Progenitor cell of endocrine pancreas (in vitro differentiated cells): Measurements from ENCODE around the gene TFPI2. TPM values are rescaled to one million over a fixed set of nuclear protein-coding genes. Genes with fewer than 3 reads are reported as not detected.
"Not testable (repeated sequence)": the region's sequence is repeated elsewhere in the genome, so short reads cannot be mapped to it uniquely, and the experiment has no call there.

Experiments
- DNase-seq: peaks from one replicate; pipeline ENCODE4 v3.0.0; 2021; ENCODE audit warnings: low spot score; ENCODE audit not compliant: unreplicated experiment
- H3K27ac Mint-ChIP-seq: 2 replicates; pipeline ENCODE4 v1.8.0; 2021; ENCODE audit warnings: mild to moderate bottlenecking, moderate library complexity, mixed read lengths
- H3K27me3 Mint-ChIP-seq: 2 replicates; pipeline ENCODE4 v1.8.0; 2021; ENCODE audit warnings: mixed read lengths
- H3K36me3 Mint-ChIP-seq: 2 replicates; pipeline ENCODE4 v1.8.0; 2022; ENCODE audit warnings: mixed read lengths; ENCODE audit not compliant: insufficient read depth
- H3K4me1 Mint-ChIP-seq: 2 replicates; pipeline ENCODE4 v1.8.0; 2021; ENCODE audit warnings: low read depth, mixed read lengths
- H3K4me3 Mint-ChIP-seq: 2 replicates; pipeline ENCODE4 v1.8.0; 2021; ENCODE audit warnings: low read depth, mild to moderate bottlenecking, moderate library complexity, mixed read lengths
- H3K9me3 Mint-ChIP-seq: 2 replicates; pipeline ENCODE4 v1.8.0; 2021; ENCODE audit warnings: low read depth, mixed read lengths
- total RNA-seq: library from RNA; stranded (reverse); gene quantifications from 2 replicates; pipeline ENCODE4 v1.2.1, GENCODE V29; 2021
- TF ChIP-seq, protein P1 (sequence below): fragments of 200-600 bp; sonication (generic); IDR thresholded peaks from one replicate; pipeline ENCODE4 v1.5.0; 2021; ENCODE audit warnings: antibody characterized with exemption, mild to moderate bottlenecking; ENCODE audit not compliant: unreplicated experiment

The TFPI2 gene
- total RNA-seq, 1 donor from 2014 or later, result 1.7 TPM

DNA sequence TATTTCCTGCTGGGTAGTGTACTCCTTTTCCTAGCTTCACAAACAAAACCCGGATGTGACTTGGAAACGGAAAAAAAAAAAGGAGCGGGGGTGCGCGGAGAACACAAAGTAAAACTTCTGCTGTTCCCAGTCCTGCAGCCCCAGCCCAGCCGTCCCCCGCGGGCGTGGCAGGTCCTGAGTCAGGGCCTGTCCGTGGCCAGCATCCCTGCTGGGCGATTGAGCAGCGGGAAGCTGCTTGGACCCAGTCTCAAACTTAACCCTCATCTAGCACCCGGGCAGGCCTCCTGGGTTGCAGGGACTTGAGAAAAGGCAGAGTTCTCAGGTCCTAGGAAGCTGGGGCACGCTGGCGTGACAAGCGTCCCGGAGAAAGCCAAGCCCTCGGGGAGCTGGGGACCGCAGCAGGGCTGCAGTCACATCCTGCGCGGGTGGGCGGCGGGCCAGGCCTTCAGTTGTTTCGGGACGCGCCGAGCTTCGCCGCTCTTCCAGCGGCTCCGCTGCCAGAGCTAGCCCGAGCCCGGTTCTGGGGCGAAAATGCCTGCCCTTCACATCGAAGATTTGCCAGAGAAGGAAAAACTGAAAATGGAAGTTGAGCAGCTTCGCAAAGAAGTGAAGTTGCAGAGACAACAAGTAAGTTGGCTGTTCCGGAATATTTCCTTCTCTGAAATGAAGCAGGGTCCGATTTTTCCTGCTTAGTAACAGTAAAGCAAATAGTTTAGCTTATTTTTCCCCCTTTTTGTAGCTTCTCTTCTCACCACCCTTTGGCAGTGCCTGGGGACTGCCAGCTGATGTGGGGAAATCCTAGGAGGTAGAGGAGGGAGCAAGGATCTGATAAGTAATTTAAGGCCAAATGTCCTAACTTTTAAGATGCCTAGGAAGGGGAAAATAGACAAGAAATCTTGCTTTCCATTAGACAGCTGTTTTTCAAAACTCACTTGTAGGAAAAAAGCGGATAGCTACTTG lies 31.3 kb upstream of the TFPI2 start, which contains the start of gene GNG11:
Gene GNG11, plus strand, starts transcription at position 129 of the 960 bp plus-strand sequence. Its CDS starts 403 bp downstream, at position 532.
- Mint-ChIP-seq H3K4me3 (peak within 1 kb of the TSS; percentile 65), H3K27me3 (peaks cover 32% of the 10 kb centered on the region), H3K27ac (no peak within 1 kb of the TSS), H3K9me3 (no peaks in the 10 kb centered on the region), H3K36me3 (no peaks in the 10 kb centered on the region), H3K4me1 (peaks cover 3% of the 10 kb centered on the region)
- DNase-seq, result peak; percentile 18
- TF ChIP-seq, protein P1, sequence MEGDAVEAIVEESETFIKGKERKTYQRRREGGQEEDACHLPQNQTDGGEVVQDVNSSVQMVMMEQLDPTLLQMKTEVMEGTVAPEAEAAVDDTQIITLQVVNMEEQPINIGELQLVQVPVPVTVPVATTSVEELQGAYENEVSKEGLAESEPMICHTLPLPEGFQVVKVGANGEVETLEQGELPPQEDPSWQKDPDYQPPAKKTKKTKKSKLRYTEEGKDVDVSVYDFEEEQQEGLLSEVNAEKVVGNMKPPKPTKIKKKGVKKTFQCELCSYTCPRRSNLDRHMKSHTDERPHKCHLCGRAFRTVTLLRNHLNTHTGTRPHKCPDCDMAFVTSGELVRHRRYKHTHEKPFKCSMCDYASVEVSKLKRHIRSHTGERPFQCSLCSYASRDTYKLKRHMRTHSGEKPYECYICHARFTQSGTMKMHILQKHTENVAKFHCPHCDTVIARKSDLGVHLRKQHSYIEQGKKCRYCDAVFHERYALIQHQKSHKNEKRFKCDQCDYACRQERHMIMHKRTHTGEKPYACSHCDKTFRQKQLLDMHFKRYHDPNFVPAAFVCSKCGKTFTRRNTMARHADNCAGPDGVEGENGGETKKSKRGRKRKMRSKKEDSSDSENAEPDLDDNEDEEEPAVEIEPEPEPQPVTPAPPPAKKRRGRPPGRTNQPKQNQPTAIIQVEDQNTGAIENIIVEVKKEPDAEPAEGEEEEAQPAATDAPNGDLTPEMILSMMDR, result no peak

DNA sequence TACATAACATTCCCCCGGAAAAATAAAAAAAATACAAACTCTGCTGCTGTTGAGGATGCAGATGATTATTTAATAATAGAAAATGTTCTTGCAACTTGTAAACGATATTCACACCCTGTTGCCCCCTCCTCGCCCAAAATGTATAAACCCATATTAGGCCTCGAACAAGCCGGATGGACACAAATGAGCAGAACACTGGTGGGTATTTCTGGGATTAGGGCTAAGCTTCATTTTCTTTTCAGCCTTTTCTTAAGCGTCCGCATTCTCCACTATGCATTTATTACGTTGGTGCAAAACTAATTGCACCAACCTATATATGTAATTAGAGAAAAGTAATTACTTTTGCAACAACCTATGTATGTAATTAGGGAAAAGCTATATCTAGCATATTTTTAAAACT lies 30.6 kb upstream of the TFPI2 start:
- H3K9me3 Mint-ChIP-seq, result no peaks in the 10 kb centered on the region
- no peak overlapping the region for H3K27ac Mint-ChIP-seq
- H3K27me3 Mint-ChIP-seq, result peaks cover 36% of the 10 kb centered on the region
- TF ChIP-seq, protein P1, result no peak
- peak overlapping the region; percentile 65 for H3K4me3 Mint-ChIP-seq
- no peaks in the 10 kb centered on the region for H3K36me3 Mint-ChIP-seq
- DNase-seq, result no peak
- peaks cover 3% of the 10 kb centered on the region for H3K4me1 Mint-ChIP-seq

DNA sequence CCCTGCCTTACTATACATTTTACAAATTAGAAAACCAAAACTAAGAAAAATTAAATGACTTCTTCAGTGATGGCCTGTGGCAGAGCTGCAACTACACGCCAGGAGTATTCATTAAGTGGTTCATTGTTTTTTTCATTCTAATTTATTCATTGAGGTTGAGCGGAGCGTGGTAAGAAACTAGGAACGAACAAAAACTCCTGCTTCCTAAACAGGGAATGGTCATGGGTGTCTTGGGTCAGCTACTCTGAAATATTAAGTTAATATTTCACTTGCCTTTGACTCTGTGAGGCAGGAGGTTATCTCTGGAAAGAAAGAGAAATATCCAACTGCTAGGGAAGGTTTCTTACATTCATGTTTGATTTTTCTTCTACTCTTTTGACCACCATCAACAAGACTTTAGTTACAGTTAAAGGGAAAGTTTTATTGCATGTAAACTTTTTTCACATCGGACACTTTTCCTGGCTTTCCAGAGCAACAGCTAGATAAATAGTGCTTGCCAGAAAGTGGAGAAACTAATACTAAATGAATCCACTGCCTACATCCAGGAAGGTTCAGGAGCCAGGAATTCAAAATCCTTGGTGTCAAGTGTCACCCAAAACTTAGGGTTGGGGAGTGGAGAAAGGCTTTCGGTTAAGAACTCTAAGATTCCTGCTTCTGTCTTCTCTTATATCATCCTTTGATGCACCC lies 30.1 kb upstream of the TFPI2 start:
- Mint-ChIP-seq H3K27me3 (peaks cover 36% of the 10 kb centered on the region), H3K9me3 (no peaks in the 10 kb centered on the region), H3K36me3 (no peaks in the 10 kb centered on the region), H3K4me3 (peak overlapping the region; percentile 14), H3K4me1 (peaks cover 3% of the 10 kb centered on the region), H3K27ac (no peak overlapping the region)
- TF ChIP-seq, protein P1, result no peak
- DNase-seq, result no peak

DNA sequence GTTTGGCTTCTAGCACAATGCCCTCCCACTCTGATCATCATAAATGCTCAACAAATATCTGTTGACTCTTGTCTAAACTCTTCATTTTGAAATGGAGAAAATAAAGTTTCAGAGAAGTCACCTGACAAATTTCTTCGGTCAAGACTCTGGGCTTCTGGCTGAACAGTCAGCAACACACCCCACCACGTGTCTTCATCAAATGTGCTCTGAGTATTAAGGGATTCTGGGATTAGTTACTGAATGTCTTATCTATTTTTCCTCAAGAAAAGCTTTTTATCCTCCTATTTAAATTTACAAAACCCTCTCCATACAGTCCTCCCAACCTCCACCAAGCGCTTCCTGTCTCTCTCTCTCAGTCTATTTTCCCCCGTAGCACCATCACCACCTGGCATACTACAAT lies 25.8 kb upstream of the TFPI2 start:
- not testable (repeated sequence) for H3K27ac Mint-ChIP-seq, DNase-seq, H3K4me1 Mint-ChIP-seq, H3K4me3 Mint-ChIP-seq, H3K36me3 Mint-ChIP-seq, H3K9me3 Mint-ChIP-seq
- peaks cover 14% of the 10 kb centered on the region for H3K27me3 Mint-ChIP-seq

DNA sequence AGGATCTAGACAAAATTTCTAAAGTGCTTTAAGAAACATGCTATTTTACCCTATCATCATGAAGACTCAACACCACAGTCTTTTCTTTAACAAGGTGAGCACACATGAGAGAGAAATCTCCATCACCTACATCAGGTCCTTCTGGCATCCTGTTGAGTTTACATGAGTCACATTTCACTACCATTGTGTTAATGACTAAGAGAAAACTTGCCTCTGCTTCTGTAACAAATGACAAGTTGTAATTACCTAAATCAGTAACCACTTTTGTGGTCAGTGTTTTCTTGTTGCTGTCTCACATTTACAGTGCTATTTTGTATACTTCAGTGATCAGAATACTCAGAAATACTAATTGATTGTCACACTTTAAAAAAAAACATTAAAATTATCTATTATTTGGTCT lies 25.3 kb upstream of the TFPI2 start:
- DNase-seq, H3K4me3 Mint-ChIP-seq, H3K27ac Mint-ChIP-seq, H3K9me3 Mint-ChIP-seq, H3K4me1 Mint-ChIP-seq, H3K27me3 Mint-ChIP-seq, H3K36me3 Mint-ChIP-seq: not testable (repeated sequence)

DNA sequence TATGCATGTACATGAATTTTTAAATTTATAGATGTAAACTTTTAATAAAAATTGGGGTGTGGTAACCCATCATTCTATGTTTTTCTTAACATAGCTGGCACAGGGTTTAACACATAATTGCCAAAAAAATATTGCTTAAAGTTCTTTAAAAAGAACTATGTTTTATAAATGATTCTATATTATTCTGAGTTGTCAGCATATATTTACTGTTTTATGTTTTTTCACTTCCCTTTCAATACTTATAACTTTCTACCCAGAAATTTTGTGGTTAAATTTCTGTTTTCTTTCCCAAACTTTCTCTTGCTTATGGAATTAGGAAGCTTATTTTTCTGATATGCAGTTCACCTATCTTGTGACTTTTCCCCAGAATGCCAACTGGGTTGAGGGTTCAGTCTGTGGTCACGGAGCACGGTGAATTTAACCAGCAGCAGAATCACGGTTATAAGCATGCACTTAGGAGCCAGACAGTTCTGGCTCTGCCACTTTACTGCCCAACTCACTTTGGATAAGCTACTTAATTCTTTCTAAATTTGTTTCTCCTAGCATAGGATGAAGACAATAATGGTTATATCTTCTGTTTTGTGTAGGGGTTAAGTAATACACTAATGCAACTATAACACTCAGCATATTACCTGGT lies 24.8 kb upstream of the TFPI2 start:
- H3K27ac Mint-ChIP-seq, H3K4me1 Mint-ChIP-seq, H3K4me3 Mint-ChIP-seq, DNase-seq, H3K36me3 Mint-ChIP-seq, H3K27me3 Mint-ChIP-seq, H3K9me3 Mint-ChIP-seq: not testable (repeated sequence)
